WTC11 (cell line): ENCODE results near the gene EIF4ENIF1.

Source experiments
- ATF2 ChIP-seq: sonication (generic); formaldehyde crosslinking; IDR thresholded peaks from 2 replicates; pipeline ENCODE4 v1.8.1; 2022; ENCODE audit warnings: low read depth, missing genetic modification reagents, borderline replicate concordance
- CDX4 ChIP-seq: fragments of 250-450 bp; sonication (Bioruptor Pico); IDR thresholded peaks from 2 replicates; pipeline ENCODE4 v1.9.0; 2021; ENCODE audit warnings: moderate library complexity, mild to moderate bottlenecking, inconsistent platforms, borderline replicate concordance
- CTCF ChIP-seq: fragments of 200-600 bp; IDR thresholded peaks from 2 replicates; pipeline ENCODE4 v1.8.0; 2022; ENCODE audit warnings: antibody characterized with exemption
- ESRRA ChIP-seq: sonication (generic); formaldehyde crosslinking; IDR thresholded peaks from 2 replicates; pipeline ENCODE4 v1.8.1; 2022; ENCODE audit warnings: mild to moderate bottlenecking, missing genetic modification reagents, borderline replicate concordance
- ETV6 ChIP-seq: sonication (generic); formaldehyde crosslinking; IDR thresholded peaks from 2 replicates; pipeline ENCODE4 v1.8.1; 2022; ENCODE audit warnings: mild to moderate bottlenecking, missing genetic modification reagents
- FOXK1 ChIP-seq: sonication (generic); formaldehyde crosslinking; IDR thresholded peaks from 2 replicates; pipeline ENCODE4 v1.8.0; 2022; ENCODE audit warnings: mild to moderate bottlenecking, moderate library complexity, missing genetic modification reagents
- IRF2 ChIP-seq: sonication (generic); formaldehyde crosslinking; IDR thresholded peaks from 2 replicates; pipeline ENCODE4 v1.8.0; 2022; ENCODE audit warnings: low read depth, missing genetic modification reagents, borderline replicate concordance
- NR3C1 ChIP-seq: sonication (generic); formaldehyde crosslinking; conservative IDR thresholded peaks from 2 replicates; pipeline ENCODE4 v1.8.1; 2023; ENCODE audit warnings: low read depth, mild to moderate bottlenecking, missing genetic modification reagents
- SMAD4 ChIP-seq: sonication (generic); formaldehyde crosslinking; IDR thresholded peaks from 2 replicates; pipeline ENCODE4 v1.8.0; 2022; ENCODE audit warnings: mild to moderate bottlenecking, missing genetic modification reagents
- USF2 ChIP-seq: sonication (generic); formaldehyde crosslinking; IDR thresholded peaks from 2 replicates; pipeline ENCODE4 v1.8.1; 2023; ENCODE audit warnings: mild to moderate bottlenecking, missing genetic modification reagents, moderate library complexity
- ZNF121 ChIP-seq: sonication (generic); formaldehyde crosslinking; IDR thresholded peaks from 2 replicates; pipeline ENCODE4 v1.8.0; 2023; ENCODE audit warnings: missing genetic modification reagents
- ZNF263 ChIP-seq: sonication (generic); formaldehyde crosslinking; IDR thresholded peaks from 2 replicates; pipeline ENCODE4 v1.8.1; 2022; ENCODE audit warnings: low read depth, mild to moderate bottlenecking, moderate library complexity, missing genetic modification reagents
- TF ChIP-seq, protein P1 (sequence below): fragments of 250-450 bp; sonication (Bioruptor Pico); conservative IDR thresholded peaks from 2 replicates; pipeline ENCODE4 v1.9.0; 2021; ENCODE audit warnings: mild to moderate bottlenecking
- TF ChIP-seq, protein P2 (sequence below): sonication (generic); formaldehyde crosslinking; IDR thresholded peaks from 2 replicates; pipeline ENCODE4 v1.8.1; 2022; ENCODE audit warnings: low read depth, mild to moderate bottlenecking, moderate library complexity, missing genetic modification reagents, borderline replicate concordance

- TF ChIP-seq CTCF (no peak), ETV6 (CRISPR knock-in tag) (no peak), USF2 (CRISPR knock-in tag) (no peak), IRF2 (no peak), NR3C1 (CRISPR knock-in tag) (no peak), ESRRA (CRISPR knock-in tag) (no peak), SMAD4 (CRISPR knock-in tag) (no peak), CDX4 (CRISPR knock-in tag) (no peak), ZNF121 (CRISPR knock-in tag) (no peak), FOXK1 (CRISPR knock-in tag) (no peak), ZNF263 (CRISPR knock-in tag) (no peak), ATF2 (no peak)
- TF ChIP-seq, protein P1, sequence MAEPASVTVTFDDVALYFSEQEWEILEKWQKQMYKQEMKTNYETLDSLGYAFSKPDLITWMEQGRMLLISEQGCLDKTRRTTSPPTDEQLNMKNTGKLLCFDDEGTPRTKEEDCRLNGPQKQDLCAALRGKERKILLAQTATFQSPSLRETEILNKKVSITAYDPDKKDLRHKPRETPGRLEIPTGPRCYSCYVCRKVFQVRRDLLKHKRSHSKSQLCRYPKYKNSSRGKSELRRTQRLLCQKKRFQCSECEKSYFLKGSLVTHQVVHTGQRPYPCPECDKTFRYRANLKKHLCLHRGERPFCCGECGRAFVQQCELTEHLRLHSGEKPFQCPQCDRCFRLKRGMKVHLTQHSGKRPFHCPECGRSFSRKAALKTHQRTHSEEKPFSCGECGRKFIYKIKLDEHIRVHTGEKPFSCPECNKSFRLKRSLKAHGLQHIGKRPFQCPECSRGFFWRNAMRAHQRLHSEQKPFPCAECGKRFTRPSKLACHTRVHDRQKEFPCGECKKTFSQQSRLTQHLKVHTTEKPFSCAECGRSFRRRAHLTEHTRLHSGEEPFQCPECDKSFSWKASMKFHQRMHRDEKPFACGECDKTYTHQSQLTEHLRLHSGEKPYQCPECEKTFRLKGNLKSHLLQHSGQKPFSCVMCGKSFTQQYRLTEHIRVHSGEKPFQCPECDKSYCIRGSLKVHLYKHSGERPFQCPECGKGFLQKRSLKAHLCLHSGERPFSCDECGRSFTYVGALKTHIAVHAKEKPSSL (CRISPR knock-in tag) = no peak
- TF ChIP-seq, protein P2, sequence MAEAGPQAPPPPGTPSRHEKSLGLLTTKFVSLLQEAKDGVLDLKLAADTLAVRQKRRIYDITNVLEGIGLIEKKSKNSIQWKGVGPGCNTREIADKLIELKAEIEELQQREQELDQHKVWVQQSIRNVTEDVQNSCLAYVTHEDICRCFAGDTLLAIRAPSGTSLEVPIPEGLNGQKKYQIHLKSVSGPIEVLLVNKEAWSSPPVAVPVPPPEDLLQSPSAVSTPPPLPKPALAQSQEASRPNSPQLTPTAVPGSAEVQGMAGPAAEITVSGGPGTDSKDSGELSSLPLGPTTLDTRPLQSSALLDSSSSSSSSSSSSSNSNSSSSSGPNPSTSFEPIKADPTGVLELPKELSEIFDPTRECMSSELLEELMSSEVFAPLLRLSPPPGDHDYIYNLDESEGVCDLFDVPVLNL (CRISPR knock-in tag) = no peak
Measured at GRCh38 chr22:31447337-31447736, 42.3 kb downstream of the EIF4ENIF1 start.
